Erythroblast (primary cell): ENCODE measurements around the gene GNG3.

Experiments
- GATA1 ChIP-seq: IDR thresholded peaks from 2 replicates; pipeline ENCODE4 v1.6.1; 2011; ENCODE audit warnings: low read depth, mild to moderate bottlenecking, control low read depth, low read length, moderate library complexity
- POLR2A ChIP-seq: IDR thresholded peaks from 2 replicates; pipeline ENCODE4 v1.6.1; 2011; ENCODE audit warnings: mild to moderate bottlenecking, low read length

DNA sequence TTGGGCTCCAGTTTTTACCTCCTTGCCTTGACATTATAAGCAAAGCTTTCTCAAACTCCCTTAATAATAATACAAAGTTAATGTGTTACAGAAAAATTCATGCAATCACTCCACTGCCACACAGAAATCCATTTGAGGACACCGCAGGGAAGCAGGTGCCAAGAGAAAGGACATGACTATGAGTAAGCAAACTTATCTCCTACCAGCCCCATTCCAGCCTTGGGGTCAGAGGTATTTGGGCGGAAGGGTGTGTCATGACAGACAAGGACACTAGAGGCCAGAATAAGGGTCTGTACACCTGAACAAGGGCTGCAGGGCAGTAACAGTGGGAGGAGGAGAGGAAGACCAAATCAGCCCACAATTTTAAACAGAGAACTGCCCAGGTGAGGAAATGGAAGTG lies 5.9 kb downstream of the GNG3 start:
- no peak for TF ChIP-seq POLR2A
- TF ChIP-seq GATA1, result no peak
